ENCODE data around the gene TRAF5. TPM values are rescaled to one million over a fixed set of nuclear protein-coding genes. Genes with fewer than 3 reads are reported as not detected.

TRAF5 gene
- total and polyA plus RNA-seq, 4 donors, result 0.68 to 3.3 (median 1.6) TPM

- no peak for DNase-seq (ENCODE audit: low spot score)
- Histone ChIP-seq H3K4me1 (ENCODE audit: control insufficient read depth in 4 of 4, insufficient read depth in 4 of 4, low read length in 3 of 4) (no peaks in the 10 kb centered on the region), H3K9me3 (ENCODE audit: control insufficient read depth in 4 of 4, low read length in 3 of 4) (no peaks in the 10 kb centered on the region), H3K27me3 (ENCODE audit: control insufficient read depth in 4 of 4, insufficient read depth in 4 of 4, low read length in 3 of 4) (no peaks in the 10 kb centered on the region), H3K27ac (ENCODE audit: low read depth in 1 of 2, low read length in 2 of 2) (no peak overlapping the region), H3K36me3 (ENCODE audit: control insufficient read depth in 4 of 4, insufficient read depth in 3 of 4, low read depth in 1 of 4, low read length in 3 of 4) (no peaks in the 10 kb centered on the region), H3K4me3 (ENCODE audit: low read depth in 1 of 3, low read length in 3 of 3) (no peak overlapping the region), H3K9ac (ENCODE audit: low read depth in 1 of 2, low read length in 2 of 2) (no peak overlapping the region)
- 87% methylated on average over 5 of the region's 5 CpGs for WGBS
- TF ChIP-seq RXRA (IDR thresholded peaks at IDR 0.05) (no peak), SP1 (IDR thresholded peaks at IDR 0.05) (no peak), EGR1 (IDR thresholded peaks at IDR 0.05; ENCODE audit: low read depth in 2 of 2) (no peak), HNF4G (IDR thresholded peaks at IDR 0.05) (no peak), FOXA1 (IDR thresholded peaks at IDR 0.05) (no peak), MAX (IDR thresholded peaks at IDR 0.05) (no peak), CTCF (IDR thresholded peaks at IDR 0.05; ENCODE audit: low read depth, low read length, missing input control) (no peak), YY1 (IDR thresholded peaks at IDR 0.05) (no peak), GABPA (IDR thresholded peaks at IDR 0.05 in 1 of 2, conservative IDR thresholded peaks at IDR 0.05 in 1 of 2) (no peak), TAF1 (conservative IDR thresholded peaks at IDR 0.05) (no peak), JUND (IDR thresholded peaks at IDR 0.05) (no peak), FOXA2 (IDR thresholded peaks at IDR 0.05) (no peak), REST (IDR thresholded peaks at IDR 0.05) (no peak), ATF3 (IDR thresholded peaks at IDR 0.05) (no peak), ZBTB33 (IDR thresholded peaks at IDR 0.05) (no peak), HNF4A (conservative IDR thresholded peaks at IDR 0.05) (no peak), NR2F2 (IDR thresholded peaks at IDR 0.05) (no peak), RAD21 (IDR thresholded peaks at IDR 0.05) (no peak)
Measured at GRCh38 chr1:211356723-211357407, 30.2 kb downstream of the TRAF5 start.
